Astrocyte (in vitro differentiated cells and primary cell): ENCODE measurements around the gene BRD7. TPM values are rescaled to one million over a fixed set of nuclear protein-coding genes. Genes with fewer than 3 reads are reported as not detected.

Experiments
- DNase-seq: peaks from one replicate; pipeline ENCODE4 v3.0.0-alpha.2; 2010; ENCODE audit warnings: low read depth
- FAIRE-seq: peaks from 2 replicates; lab custom pipeline; 2011; peaks lifted over from hg19 to GRCh38; lab: Jason Lieb, UNC
- H2AFZ ChIP-seq: 2 replicates; pipeline ENCODE4 v1.6.0; 2012; ENCODE audit warnings: low read depth, low read length, inconsistent platforms
- H3K27ac ChIP-seq: 2 replicates; pipeline ENCODE4 v1.5.1; 2011; ENCODE audit warnings: low read depth, low read length, inconsistent platforms
- H3K27me3 ChIP-seq: 2 replicates; pipeline ENCODE4 v1.6.0; 2011; ENCODE audit warnings: low read length, inconsistent platforms; ENCODE audit not compliant: insufficient read depth
- H3K36me3 ChIP-seq: 2 replicates; pipeline ENCODE4 v1.5.1; 2011; ENCODE audit warnings: low read length, inconsistent platforms; ENCODE audit not compliant: insufficient read depth
- H3K4me1 ChIP-seq: 2 replicates; pipeline ENCODE4 v1.5.1; 2011; ENCODE audit warnings: low read length, inconsistent platforms; ENCODE audit not compliant: insufficient read depth
- H3K4me2 ChIP-seq: 2 replicates; pipeline ENCODE4 v1.6.0; 2012; ENCODE audit warnings: low read length, inconsistent platforms
- H3K4me3 ChIP-seq: 2 replicates; pipeline ENCODE4 v1.5.1; 2011; ENCODE audit warnings: low read depth, mild to moderate bottlenecking, low read length, inconsistent platforms; ENCODE audit not compliant: insufficient read depth
- H3K79me2 ChIP-seq: 2 replicates; pipeline ENCODE4 v1.6.0; 2012; ENCODE audit warnings: mild to moderate bottlenecking, low read length, inconsistent platforms; ENCODE audit not compliant: insufficient read depth
- H3K9ac ChIP-seq: 2 replicates; pipeline ENCODE4 v1.6.0; 2012; ENCODE audit warnings: mild to moderate bottlenecking, low read length, inconsistent platforms
- H3K9me3 ChIP-seq: 2 replicates; pipeline ENCODE4 v1.5.1; 2012; ENCODE audit warnings: low read depth, mild to moderate bottlenecking, low read length, inconsistent platforms; ENCODE audit not compliant: insufficient read depth
- H4K20me1 ChIP-seq: 2 replicates; pipeline ENCODE4 v1.6.0; 2012; ENCODE audit warnings: low read length, inconsistent platforms; ENCODE audit not compliant: insufficient read depth
- H3K27ac Mint-ChIP-seq: one replicate; pipeline ENCODE4 v1.8.0; 2021; ENCODE audit warnings: mild to moderate bottlenecking, mixed read lengths; ENCODE audit not compliant: unreplicated experiment
- H3K27me3 Mint-ChIP-seq: one replicate; pipeline ENCODE4 v1.8.0; 2021; ENCODE audit warnings: low read depth, mixed read lengths; ENCODE audit not compliant: unreplicated experiment
- H3K36me3 Mint-ChIP-seq: one replicate; pipeline ENCODE4 v1.8.0; 2021; ENCODE audit warnings: low read depth, mixed read lengths; ENCODE audit not compliant: unreplicated experiment
- H3K4me1 Mint-ChIP-seq: one replicate; pipeline ENCODE4 v1.8.0; 2021; ENCODE audit warnings: low read depth, mixed read lengths; ENCODE audit not compliant: unreplicated experiment
- H3K4me3 Mint-ChIP-seq: one replicate; pipeline ENCODE4 v1.8.0; 2021; ENCODE audit warnings: mild to moderate bottlenecking, moderate library complexity, mixed read lengths; ENCODE audit not compliant: unreplicated experiment
- H3K9me3 Mint-ChIP-seq: one replicate; pipeline ENCODE4 v1.8.0; 2021; ENCODE audit warnings: mild to moderate bottlenecking, mixed read lengths; ENCODE audit not compliant: unreplicated experiment
- CTCF ChIP-seq: IDR thresholded peaks from 2 replicates; pipeline ENCODE4 v1.5.1; 2011; ENCODE audit warnings: low read depth, mild to moderate bottlenecking, inconsistent platforms, low read length, moderate library complexity; ENCODE audit not compliant: insufficient read depth
- EZH2 ChIP-seq: IDR thresholded peaks from 2 replicates; pipeline ENCODE4 v1.6.1; 2012; ENCODE audit warnings: mild to moderate bottlenecking, low read length, inconsistent platforms; ENCODE audit not compliant: insufficient read depth
- total RNA-seq: library from RNA; stranded (reverse); gene quantifications from 2 replicates; pipeline ENCODE4 v1.2.1, GENCODE V29; 2021

Gene BRD7
- total RNA-seq, 1 donor from 2014 or later = 58.5 TPM

DNA sequence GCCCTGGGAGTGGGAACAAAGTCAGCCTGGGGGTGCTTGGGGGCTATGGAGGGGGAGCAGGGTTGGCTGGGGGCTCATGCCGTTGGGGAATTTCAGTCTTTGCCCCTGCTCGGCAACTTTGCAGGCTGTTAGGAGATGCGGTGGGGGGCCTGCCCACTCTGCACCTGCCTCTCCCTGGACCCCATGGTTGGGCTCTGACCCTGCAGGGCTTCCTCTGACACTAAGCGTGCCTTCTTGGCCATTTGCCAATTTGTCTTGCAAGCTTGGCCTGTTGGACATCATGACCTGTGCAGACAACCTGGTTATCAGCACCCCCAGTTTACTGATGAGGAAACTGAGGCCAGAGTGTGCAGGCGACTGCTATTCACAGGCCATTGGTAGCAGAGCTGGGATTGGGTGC is 87.9 kb downstream of the BRD7 start:
- H3K27ac Mint-ChIP-seq = no peak overlapping the region
- H3K4me2 ChIP-seq = no peak overlapping the region
- no peaks in the 10 kb centered on the region for H3K4me1 ChIP-seq
- FAIRE-seq (no peak), DNase-seq (no peak)
- H3K4me3 Mint-ChIP-seq = no peak overlapping the region
- no peak overlapping the region for H3K27ac ChIP-seq
- TF ChIP-seq CTCF (no peak), EZH2 (no peak)
- H4K20me1 ChIP-seq = peaks cover 82% of the 10 kb centered on the region
- peaks cover 15% of the 10 kb centered on the region for H3K4me1 Mint-ChIP-seq
- H3K4me3 ChIP-seq = no peak overlapping the region
- peaks cover 1% of the 10 kb centered on the region for H3K27me3 Mint-ChIP-seq
- H3K27me3 ChIP-seq = no peaks in the 10 kb centered on the region
- no peak overlapping the region for H3K9ac ChIP-seq
- no peaks in the 10 kb centered on the region for H3K9me3 ChIP-seq
- H3K36me3 Mint-ChIP-seq = peaks cover 9% of the 10 kb centered on the region
- H3K36me3 ChIP-seq = no peaks in the 10 kb centered on the region
- H3K9me3 Mint-ChIP-seq = peaks cover 5% of the 10 kb centered on the region
- H3K79me2 ChIP-seq = peaks cover 2% of the 10 kb centered on the region
- no peak overlapping the region for H2AFZ ChIP-seq

GRCh38 chr16:50279504-50279865 is 89.3 kb downstream of the BRD7 start:
- Mint-ChIP-seq H3K27me3 (no peaks in the 10 kb centered on the region), H3K9me3 (peaks cover 5% of the 10 kb centered on the region), H3K27ac (no peak overlapping the region), H3K4me1 (peaks cover 13% of the 10 kb centered on the region), H3K36me3 (peaks cover 7% of the 10 kb centered on the region), H3K4me3 (no peak overlapping the region)
- Histone ChIP-seq H3K4me2 (no peak overlapping the region), H3K4me3 (no peak overlapping the region), H2AFZ (no peak overlapping the region), H3K79me2 (peaks cover 2% of the 10 kb centered on the region), H3K36me3 (no peaks in the 10 kb centered on the region), H3K9me3 (no peaks in the 10 kb centered on the region), H3K27me3 (no peaks in the 10 kb centered on the region), H3K9ac (no peak overlapping the region), H3K27ac (no peak overlapping the region), H3K4me1 (no peaks in the 10 kb centered on the region), H4K20me1 (peaks cover 85% of the 10 kb centered on the region)
- FAIRE-seq (no peak), DNase-seq (no peak)
- TF ChIP-seq EZH2 (no peak), CTCF (no peak)

- DNase-seq (no peak), FAIRE-seq (no peak)
- Mint-ChIP-seq H3K4me3 (no peak overlapping the region), H3K9me3 (peaks cover 5% of the 10 kb centered on the region), H3K4me1 (peaks cover 13% of the 10 kb centered on the region), H3K27me3 (no peaks in the 10 kb centered on the region), H3K36me3 (peaks cover 7% of the 10 kb centered on the region), H3K27ac (no peak overlapping the region)
- TF ChIP-seq EZH2 = no peak
- TF ChIP-seq CTCF = no peak
- H3K79me2 ChIP-seq = peaks cover 4% of the 10 kb centered on the region
- H3K9me3 ChIP-seq = no peaks in the 10 kb centered on the region
- H3K27ac ChIP-seq = no peak overlapping the region
- H3K27me3 ChIP-seq = no peaks in the 10 kb centered on the region
- peaks cover 81% of the 10 kb centered on the region for H4K20me1 ChIP-seq
- H3K4me3 ChIP-seq = no peak overlapping the region
- no peaks in the 10 kb centered on the region for H3K4me1 ChIP-seq
- H2AFZ ChIP-seq = no peak overlapping the region
- no peak overlapping the region for H3K4me2 ChIP-seq
- no peak overlapping the region for H3K9ac ChIP-seq
- no peaks in the 10 kb centered on the region for H3K36me3 ChIP-seq
Measured at GRCh38 chr16:50278251-50278650, 90.5 kb downstream of the BRD7 start.
